GM12875 (cell line): Measurements from ENCODE around the gene ZCCHC2.

Source experiments
- H3K4me3 ChIP-seq: one replicate; pipeline ENCODE4 v1.5.1; 2011; ENCODE audit warnings: low read depth, low read length, control low read depth
- CTCF ChIP-seq: IDR thresholded peaks from 2 replicates; pipeline ENCODE4 v1.5.1; 2011; ENCODE audit warnings: low read depth, mild to moderate bottlenecking, control low read depth, inconsistent platforms, low read length, moderate library complexity, borderline replicate concordance; ENCODE audit not compliant: insufficient read depth

ZCCHC2 gene

GRCh38 chr18:62526098-62527025 lies 3.5 kb downstream of the ZCCHC2 start:
- peak overlapping the region; percentile 94 for H3K4me3 ChIP-seq
- TF ChIP-seq CTCF: no peak

DNA sequence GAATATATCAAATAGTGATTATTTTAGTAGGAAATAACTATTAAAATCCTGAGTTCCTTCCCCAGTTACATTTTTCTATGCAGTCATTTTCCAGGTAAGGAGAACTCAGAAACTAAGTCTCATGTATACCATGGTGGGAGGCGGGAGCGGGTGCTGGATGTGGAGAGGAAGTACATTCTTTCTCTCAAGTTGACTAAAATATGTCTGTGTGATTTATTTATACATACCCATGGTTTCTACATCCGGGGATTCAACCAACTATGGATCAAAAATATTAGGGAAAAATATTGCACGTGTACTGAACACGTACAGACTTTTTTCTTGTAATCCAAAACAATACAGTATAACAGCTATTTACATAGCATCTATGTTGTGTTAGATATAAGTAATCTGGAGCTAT lies 6.8 kb downstream of the ZCCHC2 start:
- no peak for TF ChIP-seq CTCF
- no peak overlapping the region for H3K4me3 ChIP-seq

DNA sequence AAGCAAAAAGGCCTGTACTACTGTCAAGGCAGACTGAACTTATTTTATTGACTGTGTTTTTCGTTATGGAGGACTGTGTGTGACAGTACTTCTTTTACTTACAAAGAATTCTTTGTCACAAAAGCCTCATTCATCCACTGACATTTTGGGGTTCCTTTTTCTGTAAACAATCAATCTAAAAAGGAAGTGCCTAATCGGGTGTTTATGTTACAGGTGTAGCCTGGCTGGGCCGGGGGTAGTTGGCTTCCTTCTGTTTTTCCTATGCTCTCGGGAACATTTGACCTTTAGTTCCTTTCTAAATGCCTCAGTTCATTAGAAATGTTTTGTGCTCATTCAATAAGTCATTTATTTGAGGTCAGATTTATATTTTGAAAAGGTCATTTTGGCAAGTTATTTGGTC lies 8.3 kb downstream of the ZCCHC2 start:
- TF ChIP-seq CTCF: no peak
- no peak overlapping the region for H3K4me3 ChIP-seq

- no peak for TF ChIP-seq CTCF
- H3K4me3 ChIP-seq: no peak overlapping the region
Measured at GRCh38 chr18:62531931-62532330, 9.1 kb downstream of the ZCCHC2 start.

DNA sequence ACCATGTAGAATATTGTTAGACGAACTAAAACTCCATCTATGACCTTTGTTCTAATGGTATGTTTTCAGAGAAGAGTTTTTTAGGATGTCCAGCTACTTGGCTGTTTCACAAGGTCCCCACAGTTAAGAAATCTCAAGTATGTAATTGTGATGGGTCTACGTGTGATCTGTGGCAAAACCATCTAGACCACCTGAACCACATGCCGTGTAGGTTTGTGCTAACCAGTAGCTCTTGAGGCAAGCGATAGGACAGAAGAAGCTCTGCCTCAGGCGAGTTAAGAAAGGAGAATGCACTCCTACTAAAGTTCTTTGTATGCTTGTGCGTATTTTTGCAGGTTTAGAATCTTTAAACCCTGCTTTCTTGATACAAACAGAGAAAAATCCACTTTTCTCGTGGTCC lies 13.2 kb downstream of the ZCCHC2 start:
- no peak overlapping the region for H3K4me3 ChIP-seq
- no peak for TF ChIP-seq CTCF

- TF ChIP-seq CTCF: no peak
Measured at GRCh38 chr18:62537042-62537894, 14.4 kb downstream of the ZCCHC2 start.

DNA sequence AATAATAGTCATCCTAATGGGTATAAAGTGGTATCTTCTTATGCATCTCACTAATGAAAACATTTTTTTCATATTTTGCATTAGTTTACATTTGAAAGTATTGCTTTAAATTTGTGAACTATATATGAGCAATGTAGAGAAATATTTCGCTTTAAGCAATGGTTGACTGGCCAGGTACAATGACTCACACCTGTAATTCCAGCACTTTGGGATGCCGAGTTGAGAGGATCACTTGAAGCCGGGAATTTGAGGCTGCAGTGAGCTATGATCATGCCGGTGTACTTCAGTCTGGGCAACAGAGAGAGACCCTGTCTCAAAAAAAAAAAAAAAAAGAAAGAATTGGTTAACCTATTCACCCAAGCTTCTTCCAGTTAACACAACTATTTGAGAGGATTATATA lies 15.1 kb downstream of the ZCCHC2 start:
- no peak for TF ChIP-seq CTCF
- no peak overlapping the region for H3K4me3 ChIP-seq

More at GRCh38 chr18:62537042-62537894, 14.4 kb downstream of the ZCCHC2 start:
- no peak overlapping the region for H3K4me3 ChIP-seq
